Loucy (cell line): ENCODE measurements around the gene RAD9B.

ENCODE experiments used
- H2AFZ ChIP-seq: fragments of 200-600 bp; sonication (generic); 2 replicates; pipeline ENCODE4 v1.6.0; 2016; ENCODE audit warnings: antibody characterized with exemption, mild to moderate bottlenecking, low read length, moderate library complexity
- H3F3A ChIP-seq: fragments of 200-600 bp; 2 replicates; pipeline ENCODE4 v1.6.0; 2016; ENCODE audit warnings: antibody characterized with exemption, low read depth, mild to moderate bottlenecking
- H3K27me3 ChIP-seq: fragments of 200-600 bp; sonication (generic); 2 replicates; pipeline ENCODE4 v1.6.1; 2014; ENCODE audit warnings: low read length, mild to moderate bottlenecking; ENCODE audit not compliant: insufficient read depth, poor library complexity, severe bottlenecking
- H3K36me3 ChIP-seq: fragments of 200-600 bp; sonication (generic); 2 replicates; pipeline ENCODE4 v1.6.1; 2016; ENCODE audit warnings: low read length; ENCODE audit not compliant: insufficient read depth
- H3K4me1 ChIP-seq: fragments of 200-600 bp; sonication (generic); 2 replicates; pipeline ENCODE4 v1.5.1; 2014; ENCODE audit warnings: low read length, mild to moderate bottlenecking; ENCODE audit not compliant: insufficient read depth, poor library complexity, severe bottlenecking
- H3K4me2 ChIP-seq: fragments of 200-600 bp; sonication (generic); 2 replicates; pipeline ENCODE4 v1.6.0; 2014; ENCODE audit warnings: antibody characterized with exemption, low read length, low read depth, mild to moderate bottlenecking; ENCODE audit not compliant: poor library complexity, severe bottlenecking
- H3K4me3 ChIP-seq: fragments of 200-600 bp; sonication (generic); 2 replicates; pipeline ENCODE4 v1.5.1; 2014; ENCODE audit warnings: low read length, mild to moderate bottlenecking, mixed read lengths; ENCODE audit not compliant: poor library complexity, severe bottlenecking
- H3K79me2 ChIP-seq: fragments of 200-600 bp; sonication (generic); 2 replicates; pipeline ENCODE4 v1.6.1; 2014; ENCODE audit warnings: low read length; ENCODE audit not compliant: insufficient read depth
- H3K9ac ChIP-seq: fragments of 200-600 bp; sonication (generic); 2 replicates; pipeline ENCODE4 v1.6.0; 2014; ENCODE audit warnings: mild to moderate bottlenecking, low read depth, low read length, moderate library complexity; ENCODE audit not compliant: poor library complexity, severe bottlenecking
- H3K9me2 ChIP-seq: fragments of 200-600 bp; sonication (generic); replicated peaks from 2 replicates; pipeline ENCODE4 v1.6.1; 2016; ENCODE audit warnings: low read depth, low read length, mixed read lengths
- H3K9me3 ChIP-seq: fragments of 200-600 bp; sonication (generic); 2 replicates; pipeline ENCODE4 v1.6.1; 2014; ENCODE audit warnings: mild to moderate bottlenecking, antibody characterized with exemption, low read length, low read depth; ENCODE audit not compliant: insufficient read depth
- H4K20me1 ChIP-seq: fragments of 200-600 bp; sonication (generic); 2 replicates; pipeline ENCODE4 v1.6.0; 2014; ENCODE audit warnings: antibody characterized with exemption, low read length, mild to moderate bottlenecking; ENCODE audit not compliant: insufficient read depth, poor library complexity, severe bottlenecking
- EZH2phosphoT487 ChIP-seq: fragments of 200-600 bp; IDR thresholded peaks from 2 replicates; pipeline ENCODE4 v1.6.1; 2018; ENCODE audit warnings: antibody characterized with exemption, mild to moderate bottlenecking, moderate library complexity, borderline replicate concordance
- TF ChIP-seq, protein P1 (sequence below): fragments of 200-600 bp; sonication (generic); conservative IDR thresholded peaks from 2 replicates; pipeline ENCODE4 v1.5.1; 2014; ENCODE audit warnings: mild to moderate bottlenecking, antibody characterized with exemption, low read length

RAD9B gene

DNA sequence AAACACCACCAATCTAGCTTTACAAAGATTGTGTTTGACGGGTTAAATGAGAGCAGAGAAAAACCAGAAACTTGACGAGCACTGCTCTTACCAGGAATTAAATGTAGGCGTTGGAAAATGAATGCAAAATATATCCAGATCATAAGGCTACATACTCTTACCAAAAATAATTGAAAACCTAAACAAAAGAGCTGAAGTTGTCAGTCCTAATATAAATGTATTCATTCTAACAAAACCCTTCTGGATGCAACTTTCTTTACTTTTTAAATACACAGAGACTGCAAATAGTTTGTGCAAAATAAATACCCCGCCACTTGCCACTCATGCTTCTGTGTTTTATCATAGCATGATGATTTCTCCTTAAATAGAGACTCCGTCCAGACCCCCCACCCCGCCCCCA, 32.7 kb downstream of the RAD9B start:
- Histone ChIP-seq H2AFZ (no peak overlapping the region), H3K9ac (no peak overlapping the region), H3K9me2 (no peaks in the 10 kb centered on the region), H3K4me1 (peaks cover 9% of the 10 kb centered on the region), H3K9me3 (no peaks in the 10 kb centered on the region), H3K4me3 (no peak overlapping the region), H3K36me3 (peaks cover 75% of the 10 kb centered on the region), H3K4me2 (no peak overlapping the region), H3K27me3 (no peaks in the 10 kb centered on the region), H3F3A (no peaks in the 10 kb centered on the region), H3K79me2 (no peaks in the 10 kb centered on the region), H4K20me1 (no peaks in the 10 kb centered on the region)
- TF ChIP-seq, protein P1, sequence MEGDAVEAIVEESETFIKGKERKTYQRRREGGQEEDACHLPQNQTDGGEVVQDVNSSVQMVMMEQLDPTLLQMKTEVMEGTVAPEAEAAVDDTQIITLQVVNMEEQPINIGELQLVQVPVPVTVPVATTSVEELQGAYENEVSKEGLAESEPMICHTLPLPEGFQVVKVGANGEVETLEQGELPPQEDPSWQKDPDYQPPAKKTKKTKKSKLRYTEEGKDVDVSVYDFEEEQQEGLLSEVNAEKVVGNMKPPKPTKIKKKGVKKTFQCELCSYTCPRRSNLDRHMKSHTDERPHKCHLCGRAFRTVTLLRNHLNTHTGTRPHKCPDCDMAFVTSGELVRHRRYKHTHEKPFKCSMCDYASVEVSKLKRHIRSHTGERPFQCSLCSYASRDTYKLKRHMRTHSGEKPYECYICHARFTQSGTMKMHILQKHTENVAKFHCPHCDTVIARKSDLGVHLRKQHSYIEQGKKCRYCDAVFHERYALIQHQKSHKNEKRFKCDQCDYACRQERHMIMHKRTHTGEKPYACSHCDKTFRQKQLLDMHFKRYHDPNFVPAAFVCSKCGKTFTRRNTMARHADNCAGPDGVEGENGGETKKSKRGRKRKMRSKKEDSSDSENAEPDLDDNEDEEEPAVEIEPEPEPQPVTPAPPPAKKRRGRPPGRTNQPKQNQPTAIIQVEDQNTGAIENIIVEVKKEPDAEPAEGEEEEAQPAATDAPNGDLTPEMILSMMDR = no peak
- TF ChIP-seq EZH2phosphoT487 = no peak

DNA sequence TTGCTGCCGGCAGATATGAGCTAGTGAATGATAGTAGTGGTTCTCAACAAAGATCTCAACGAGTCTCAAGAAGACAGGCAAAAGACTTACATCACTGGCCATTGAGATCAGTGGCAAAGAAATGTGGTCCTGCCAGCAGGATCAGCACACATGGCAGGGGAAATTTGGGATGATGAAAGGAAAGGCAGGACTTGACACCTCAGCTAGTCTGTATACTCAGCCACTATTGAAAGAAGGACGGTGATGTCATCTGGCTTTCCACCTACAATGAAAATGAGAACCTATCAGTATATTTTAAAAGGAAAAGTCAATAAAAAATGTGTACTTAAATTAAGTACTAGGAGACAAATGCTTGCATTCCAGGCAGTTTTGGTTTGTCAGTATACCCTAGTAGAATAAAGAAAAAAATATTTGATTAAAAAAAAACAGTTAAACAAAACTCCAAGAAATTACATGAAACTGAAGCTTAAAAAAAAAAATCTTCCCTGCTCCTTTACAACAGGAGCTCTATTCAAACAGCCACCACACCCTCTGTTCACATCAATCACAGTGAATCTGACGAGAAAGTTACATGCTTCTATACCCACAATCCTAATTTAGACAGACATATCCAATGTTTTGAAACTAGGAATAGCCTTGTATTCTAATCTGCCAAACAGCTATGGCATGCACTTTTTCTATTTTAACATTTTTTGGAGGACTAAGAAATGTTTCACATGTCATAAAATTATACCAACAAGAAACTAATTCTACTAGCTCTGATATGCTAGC, 34.9 kb downstream of the RAD9B start:
- Histone ChIP-seq H3K4me2 (no peak overlapping the region), H3K9ac (no peak overlapping the region), H3K9me2 (no peaks in the 10 kb centered on the region), H3F3A (no peaks in the 10 kb centered on the region), H4K20me1 (no peaks in the 10 kb centered on the region), H3K27me3 (no peaks in the 10 kb centered on the region), H3K4me3 (no peak overlapping the region), H3K9me3 (no peaks in the 10 kb centered on the region), H2AFZ (no peak overlapping the region), H3K4me1 (peaks cover 6% of the 10 kb centered on the region), H3K79me2 (0 out of 2 replicates have a peak, but pooled peaks cover 4% of the 10 kb centered on the region), H3K36me3 (peaks cover 72% of the 10 kb centered on the region)
- no peak for TF ChIP-seq EZH2phosphoT487
- TF ChIP-seq, protein P1 = no peak

DNA sequence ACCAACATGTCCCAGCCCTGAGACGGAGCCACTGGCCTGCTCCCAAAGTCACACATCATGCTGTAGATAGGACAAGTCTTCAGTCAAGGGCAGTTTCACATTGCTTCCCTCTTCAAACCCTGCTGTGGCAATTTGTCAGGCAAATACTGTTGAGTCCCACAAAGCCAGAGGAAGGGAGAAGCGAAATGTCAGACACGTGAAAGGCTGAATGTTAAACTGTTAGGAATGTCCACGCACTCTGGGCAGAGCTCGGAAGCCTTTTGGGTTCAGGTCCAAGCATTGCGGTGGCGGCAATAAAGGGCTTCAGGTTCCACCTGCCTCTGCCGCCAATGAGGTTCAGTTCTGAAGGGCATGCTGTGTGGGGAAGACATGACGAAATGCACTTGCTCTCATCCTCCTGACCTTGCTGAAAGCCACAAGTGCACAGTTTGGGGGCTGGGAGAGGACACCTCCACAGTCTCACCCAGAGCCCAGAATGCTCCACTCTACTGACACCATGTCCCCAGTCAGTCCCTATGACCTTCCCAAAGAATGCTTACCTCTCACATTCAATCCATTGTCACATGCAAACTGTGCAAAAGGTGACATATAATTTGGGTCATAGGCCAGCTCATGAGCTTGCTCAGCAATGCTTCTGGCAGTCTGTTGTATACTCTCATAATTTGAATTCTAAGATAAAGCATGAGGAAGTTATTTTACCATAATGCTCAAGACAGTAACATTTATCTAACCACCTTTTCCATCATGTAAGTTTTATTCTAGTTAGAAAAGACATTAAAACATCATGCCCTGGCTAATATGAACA, 35.7 kb downstream of the RAD9B start:
- no peaks in the 10 kb centered on the region for H4K20me1 ChIP-seq
- no peak overlapping the region for H3K4me3 ChIP-seq
- no peaks in the 10 kb centered on the region for H3K27me3 ChIP-seq
- H3K9me3 ChIP-seq = no peaks in the 10 kb centered on the region
- no peaks in the 10 kb centered on the region for H3F3A ChIP-seq
- H3K79me2 ChIP-seq = 0 out of 2 replicates have a peak, but pooled peaks cover 6% of the 10 kb centered on the region
- H3K9me2 ChIP-seq = no peaks in the 10 kb centered on the region
- H3K4me1 ChIP-seq = no peaks in the 10 kb centered on the region
- no peak overlapping the region for H3K4me2 ChIP-seq
- H3K9ac ChIP-seq = no peak overlapping the region
- no peak overlapping the region for H2AFZ ChIP-seq
- peaks cover 73% of the 10 kb centered on the region for H3K36me3 ChIP-seq
- TF ChIP-seq, protein P1 = no peak
- no peak for TF ChIP-seq EZH2phosphoT487
